KOPT-K1 (cell line): Measurements from ENCODE around the gene FAM89A.

Experiments
- H3K27ac ChIP-seq: fragments of 200-600 bp; sonication (generic); 2 replicates; pipeline ENCODE4 v1.5.1; 2016; ENCODE audit warnings: antibody characterized with exemption, mild to moderate bottlenecking, low read depth, low read length; ENCODE audit not compliant: poor library complexity, severe bottlenecking
- H3K36me3 ChIP-seq: fragments of 200-600 bp; sonication (generic); 2 replicates; pipeline ENCODE4 v1.5.1; 2017; ENCODE audit warnings: antibody characterized with exemption, mild to moderate bottlenecking, low read length, moderate library complexity; ENCODE audit not compliant: insufficient read depth
- H3K9me3 ChIP-seq: fragments of 200-600 bp; sonication (generic); 2 replicates; pipeline ENCODE4 v1.5.1; 2017; ENCODE audit warnings: antibody characterized with exemption, low read length, mild to moderate bottlenecking; ENCODE audit not compliant: insufficient read depth, poor library complexity, severe bottlenecking

FAM89A gene

DNA sequence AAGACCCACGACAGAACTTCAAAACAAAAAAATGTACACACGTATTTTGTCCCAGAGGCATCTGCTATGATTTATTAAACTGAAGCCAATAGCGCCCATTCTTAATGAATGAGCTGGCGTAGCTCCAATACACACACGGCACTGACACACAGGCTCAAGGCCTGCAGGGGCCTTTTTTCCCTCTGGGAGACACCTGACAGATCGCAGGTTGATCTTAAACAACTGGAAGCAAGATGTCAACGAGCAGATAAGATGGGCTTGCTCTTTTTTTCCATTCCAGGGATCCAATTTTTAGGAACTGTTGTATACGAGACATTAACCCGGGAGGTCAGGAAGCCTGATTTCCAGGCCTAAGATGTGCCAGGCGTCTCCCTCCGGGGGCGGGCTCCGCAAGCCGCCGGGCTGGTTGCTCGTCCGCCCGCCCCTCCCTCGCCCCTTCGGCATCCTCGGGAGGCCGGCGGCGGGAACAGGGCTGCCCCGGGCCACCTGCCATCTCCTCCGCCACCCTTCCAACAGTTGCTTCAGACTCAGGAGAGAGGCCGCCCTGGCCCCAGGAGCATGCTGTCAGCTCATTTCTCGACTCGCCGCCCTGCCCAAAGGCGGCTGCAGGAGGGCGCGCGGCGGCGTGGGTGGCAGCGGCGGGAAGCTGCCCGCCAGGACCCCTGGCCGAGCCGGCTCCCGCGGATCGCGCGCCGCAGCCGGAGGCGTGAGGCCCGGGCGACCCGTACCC lies 62.1 kb downstream of the FAM89A start:
- peak overlapping the region; percentile 75 for H3K27ac ChIP-seq
- no peaks in the 10 kb centered on the region for H3K9me3 ChIP-seq
- peaks cover 34% of the 10 kb centered on the region for H3K36me3 ChIP-seq

DNA sequence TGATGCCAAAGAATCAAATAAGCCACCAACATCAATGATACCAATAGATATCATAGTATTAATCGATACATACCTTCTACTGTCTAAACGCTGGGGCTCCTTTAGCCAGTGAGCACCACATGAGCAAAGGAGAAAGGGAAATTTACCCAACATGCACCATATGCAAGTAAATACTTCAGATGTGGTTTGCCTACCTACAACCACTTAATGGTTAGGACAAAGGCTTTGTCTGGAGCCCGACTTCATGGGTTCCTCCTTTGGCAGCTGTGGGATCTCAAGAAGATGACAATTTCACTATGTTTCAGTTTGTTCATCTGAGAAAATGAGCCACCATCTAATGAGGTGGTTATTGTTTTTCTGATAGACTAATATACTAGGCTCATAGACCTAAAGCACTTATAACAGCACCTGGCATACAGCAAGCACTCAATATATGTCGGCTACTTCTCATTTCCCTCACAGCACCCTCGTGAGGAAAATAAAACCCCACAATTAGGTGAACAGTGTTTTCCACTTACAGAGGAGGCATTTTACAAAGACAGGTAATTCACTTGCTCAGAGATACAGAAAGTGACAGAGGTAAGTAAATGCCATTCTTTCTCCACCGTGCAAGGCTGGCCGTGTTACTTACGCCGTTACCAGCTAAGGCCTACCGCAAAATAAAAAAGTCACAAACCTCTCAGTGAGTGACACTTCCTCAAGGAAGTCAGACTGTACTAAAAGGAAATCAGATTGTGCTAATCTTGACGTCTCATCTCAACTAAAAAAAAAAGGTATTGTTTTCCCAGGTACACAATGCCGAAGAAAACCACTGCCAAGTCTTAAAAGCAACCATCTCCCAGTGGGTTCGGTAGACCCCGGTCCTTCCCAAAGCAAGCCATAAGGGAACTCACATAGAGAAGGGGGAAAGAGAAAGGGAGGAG lies 63.0 kb downstream of the FAM89A start:
- H3K9me3 ChIP-seq: no peaks in the 10 kb centered on the region
- peaks cover 27% of the 10 kb centered on the region for H3K36me3 ChIP-seq
- H3K27ac ChIP-seq: peak overlapping the region; percentile 75

DNA sequence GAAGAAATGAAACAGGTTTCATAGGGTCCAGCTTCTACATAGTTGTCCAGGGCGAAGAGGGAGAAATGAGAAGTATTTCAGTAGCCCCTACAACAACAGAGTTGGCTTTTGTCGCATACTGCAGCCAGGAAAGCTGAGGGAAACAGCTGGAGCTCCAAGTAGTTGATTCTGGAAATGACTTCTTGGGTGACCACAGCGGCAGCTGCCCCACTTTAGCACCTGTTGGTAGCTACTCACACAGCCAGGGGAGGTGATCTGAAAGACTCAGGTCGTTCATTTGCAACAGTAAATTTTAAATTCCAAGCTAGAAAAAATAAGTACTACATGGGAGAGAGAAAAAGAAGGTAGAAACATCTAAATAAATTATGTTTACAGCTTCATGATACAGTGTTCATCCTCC lies 63.7 kb downstream of the FAM89A start:
- H3K27ac ChIP-seq: peak overlapping the region; percentile 75
- peaks cover 20% of the 10 kb centered on the region for H3K36me3 ChIP-seq
- no peaks in the 10 kb centered on the region for H3K9me3 ChIP-seq

DNA sequence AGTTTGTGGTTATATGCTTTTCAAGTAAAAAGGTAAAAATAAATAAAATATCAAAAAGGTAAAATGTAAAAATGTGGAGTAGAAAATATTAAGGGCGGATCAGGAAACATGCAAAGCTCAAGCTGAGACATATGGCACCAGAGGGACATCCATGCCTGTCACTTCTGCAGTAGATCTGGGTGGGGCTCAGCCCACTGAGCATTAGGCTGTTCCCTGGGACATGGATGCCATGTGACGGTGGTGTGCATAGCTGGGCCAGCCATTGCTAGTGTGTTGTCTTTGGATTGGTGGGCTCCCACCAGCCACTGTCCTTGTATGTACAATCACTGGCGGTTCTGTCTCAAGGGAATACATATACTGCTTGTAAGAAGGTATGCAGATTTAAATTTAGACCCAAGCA lies 64.4 kb downstream of the FAM89A start:
- Histone ChIP-seq H3K27ac (no peak overlapping the region), H3K9me3 (no peaks in the 10 kb centered on the region), H3K36me3 (peaks cover 13% of the 10 kb centered on the region)

DNA sequence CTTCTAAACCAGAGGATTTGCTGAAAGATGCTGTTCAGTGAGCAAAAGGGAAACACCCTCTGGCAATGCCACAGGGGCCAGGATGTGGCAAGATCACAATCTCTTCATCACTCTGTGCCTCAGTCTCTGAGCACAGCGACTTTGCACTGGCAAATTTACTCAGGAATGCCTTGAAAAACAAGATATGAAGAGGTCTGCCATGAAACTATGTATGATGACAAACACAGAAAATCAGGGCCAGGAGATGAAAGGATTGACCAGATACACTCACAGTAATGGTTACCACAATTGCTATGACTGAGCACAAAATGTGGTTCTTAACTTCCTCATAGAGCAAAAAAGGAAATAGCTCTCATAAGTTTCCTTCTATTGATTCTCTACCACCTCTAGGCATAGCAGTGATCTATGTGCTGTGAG lies 67.2 kb downstream of the FAM89A start:
- H3K36me3 ChIP-seq: peaks cover 10% of the 10 kb centered on the region

DNA sequence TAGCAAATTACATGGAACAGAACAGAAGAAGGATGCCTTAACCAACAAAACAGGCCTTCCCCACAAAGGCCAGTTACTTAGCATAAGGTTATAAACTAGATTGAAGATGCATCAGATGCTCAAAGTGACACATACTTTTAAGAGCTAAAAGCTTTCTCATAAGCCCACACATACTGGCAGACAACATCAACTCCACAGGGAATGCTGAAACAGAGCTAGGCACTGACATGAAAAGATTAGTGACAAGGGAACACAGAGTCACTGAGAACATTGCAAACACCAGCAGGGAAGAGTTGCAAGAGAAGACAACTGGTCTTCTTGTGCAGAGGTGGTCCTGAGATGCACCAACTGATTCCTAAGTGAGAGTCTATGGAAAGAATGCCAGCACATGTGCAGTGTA lies 68.3 kb downstream of the FAM89A start:
- no peaks in the 10 kb centered on the region for H3K9me3 ChIP-seq
- peaks cover 10% of the 10 kb centered on the region for H3K36me3 ChIP-seq
- H3K27ac ChIP-seq: no peak overlapping the region

More for the DNA sequence above, 67.2 kb downstream of the FAM89A start:
- Histone ChIP-seq H3K27ac (peak overlapping the region; percentile 23), H3K9me3 (no peaks in the 10 kb centered on the region)

DNA sequence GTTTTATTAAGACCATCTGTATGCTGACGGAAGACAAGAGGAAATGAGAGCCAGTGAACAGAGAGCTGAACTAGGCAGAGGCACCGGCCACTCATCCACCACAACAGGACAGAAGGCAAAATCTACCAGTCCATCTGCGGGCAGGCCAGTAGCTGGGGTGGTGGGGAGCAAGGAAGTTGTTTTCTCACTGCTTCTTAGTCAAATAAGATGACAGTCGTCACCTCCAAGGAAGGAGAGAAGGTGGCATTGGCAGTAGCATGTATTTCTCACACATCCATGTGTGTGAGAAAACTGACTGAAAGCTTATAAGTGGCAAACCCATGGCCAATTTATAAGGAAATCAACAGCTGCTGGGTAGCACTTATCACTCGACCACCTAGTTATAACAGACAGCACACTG lies 69.6 kb downstream of the FAM89A start:
- H3K36me3 ChIP-seq: no peaks in the 10 kb centered on the region
- H3K27ac ChIP-seq: no peak overlapping the region
- H3K9me3 ChIP-seq: no peaks in the 10 kb centered on the region
